Peyer's patch (tissue), 4 donors: ENCODE results near the gene OTUD1.

ENCODE experiments used
- CTCF ChIP-seq, 6 experiments: fragments of 450-650 bp in 4 of 6; fragments of 200-600 bp in 2 of 6; sonication (generic) in 1 of 6; IDR thresholded peaks; one replicate each; pipeline ENCODE4 v1.5.1; 2017 to 2019; ENCODE audit warnings: antibody characterized with exemption in 6 of 6, mild to moderate bottlenecking in 3 of 6, moderate library complexity in 1 of 6
- POLR2A ChIP-seq, 2 donors: fragments of 450-650 bp; IDR thresholded peaks; one replicate each; pipeline ENCODE4 v1.5.1; 2017; ENCODE audit warnings: antibody characterized with exemption in 2 of 2, mild to moderate bottlenecking in 2 of 2, moderate library complexity in 2 of 2

DNA sequence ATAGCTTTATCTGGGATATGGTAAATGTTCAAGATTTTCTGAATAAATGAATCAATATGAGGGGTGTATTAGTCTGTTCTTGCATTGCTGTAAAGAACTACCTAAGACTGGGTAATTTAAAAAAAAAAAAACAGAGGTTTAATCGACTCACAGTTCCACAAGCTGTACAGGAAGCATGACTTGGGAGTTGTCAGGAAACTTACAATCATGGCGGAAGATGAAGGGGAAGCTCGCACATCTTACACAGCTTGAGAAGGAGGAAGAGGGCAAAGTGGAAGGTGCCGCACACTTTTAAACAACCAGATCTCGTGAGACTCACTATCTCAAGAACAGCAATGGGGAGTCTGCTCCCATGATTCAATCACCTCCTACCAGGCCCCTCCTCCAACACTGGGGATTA lies 32.5 kb upstream of the OTUD1 start:
- no peak for TF ChIP-seq POLR2A (IDR thresholded peaks at IDR 0.05)
- TF ChIP-seq CTCF (IDR thresholded peaks at IDR 0.05): no peak
